Measurements from ENCODE around the gene GPR78. TPM values are rescaled to one million over a fixed set of nuclear protein-coding genes. Genes with fewer than 3 reads are reported as not detected.

The GPR78 gene
- total RNA-seq, 1 donor = 2.2 TPM

DNA sequence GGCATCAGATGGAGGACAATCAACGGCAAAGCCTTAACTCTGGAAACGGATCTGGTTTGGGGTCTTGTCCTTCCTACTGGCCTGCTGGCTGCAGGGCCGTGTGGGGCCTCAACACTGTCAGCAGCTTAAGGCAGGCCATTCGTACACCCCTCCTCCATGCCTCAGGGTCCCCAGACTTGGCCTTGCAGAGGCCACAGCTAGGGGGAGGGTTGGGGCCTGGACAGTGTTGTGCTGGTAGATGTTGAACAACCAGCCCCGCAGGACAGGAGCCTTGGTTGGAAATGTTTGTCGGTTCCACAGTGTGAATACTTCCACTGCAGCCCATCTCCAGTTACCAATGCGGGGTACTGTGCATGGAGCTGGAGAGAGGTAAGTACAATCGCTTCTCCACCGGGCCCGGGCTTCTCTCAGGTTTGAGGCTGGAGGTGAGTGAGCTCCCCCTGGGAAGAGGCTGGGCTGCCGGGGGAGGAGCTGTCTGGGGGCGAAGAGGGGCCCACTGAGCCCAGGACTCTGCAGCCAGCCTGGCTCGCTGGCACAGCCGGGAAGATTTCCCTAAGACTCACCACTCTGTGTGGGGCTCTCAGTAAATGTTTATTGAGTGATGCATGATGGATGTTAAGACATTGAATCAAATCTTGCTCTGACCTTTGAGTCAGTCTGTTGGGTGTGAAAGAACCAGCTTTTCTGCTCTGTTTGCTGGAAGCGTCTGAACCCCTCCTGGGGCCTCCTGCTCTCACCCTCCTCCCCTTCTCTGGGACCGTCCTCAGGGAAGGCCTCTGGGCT is 19.7 kb upstream of the GPR78 start:
- DNase-seq (ENCODE audit: low read depth) = no peak
- TF ChIP-seq, protein P1, sequence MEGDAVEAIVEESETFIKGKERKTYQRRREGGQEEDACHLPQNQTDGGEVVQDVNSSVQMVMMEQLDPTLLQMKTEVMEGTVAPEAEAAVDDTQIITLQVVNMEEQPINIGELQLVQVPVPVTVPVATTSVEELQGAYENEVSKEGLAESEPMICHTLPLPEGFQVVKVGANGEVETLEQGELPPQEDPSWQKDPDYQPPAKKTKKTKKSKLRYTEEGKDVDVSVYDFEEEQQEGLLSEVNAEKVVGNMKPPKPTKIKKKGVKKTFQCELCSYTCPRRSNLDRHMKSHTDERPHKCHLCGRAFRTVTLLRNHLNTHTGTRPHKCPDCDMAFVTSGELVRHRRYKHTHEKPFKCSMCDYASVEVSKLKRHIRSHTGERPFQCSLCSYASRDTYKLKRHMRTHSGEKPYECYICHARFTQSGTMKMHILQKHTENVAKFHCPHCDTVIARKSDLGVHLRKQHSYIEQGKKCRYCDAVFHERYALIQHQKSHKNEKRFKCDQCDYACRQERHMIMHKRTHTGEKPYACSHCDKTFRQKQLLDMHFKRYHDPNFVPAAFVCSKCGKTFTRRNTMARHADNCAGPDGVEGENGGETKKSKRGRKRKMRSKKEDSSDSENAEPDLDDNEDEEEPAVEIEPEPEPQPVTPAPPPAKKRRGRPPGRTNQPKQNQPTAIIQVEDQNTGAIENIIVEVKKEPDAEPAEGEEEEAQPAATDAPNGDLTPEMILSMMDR (IDR thresholded peaks at IDR 0.05; ENCODE audit: insufficient read depth, low read depth, low read length) = no peak
- H3K4me3 ChIP-seq (ENCODE audit: low read depth, low read length) = no peak overlapping the region

DNA sequence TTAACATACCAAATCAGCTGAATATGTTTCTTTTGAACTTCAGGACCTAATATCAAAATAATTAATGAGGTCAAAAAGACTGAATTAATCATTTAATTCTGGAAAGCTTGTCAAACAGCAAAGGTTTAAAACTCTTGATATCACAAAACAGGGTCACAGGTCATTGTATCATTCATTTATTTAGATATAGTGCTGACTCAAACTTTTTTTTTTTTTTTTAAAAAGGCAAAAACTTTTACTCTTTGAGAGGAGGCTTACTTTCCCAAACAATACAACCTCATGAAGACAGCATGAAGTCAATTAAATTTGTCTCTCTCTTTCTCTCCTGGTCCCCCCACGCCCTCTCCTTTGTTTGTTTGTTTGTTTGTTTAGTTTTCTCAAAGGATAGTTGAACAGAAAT is 15.6 kb upstream of the GPR78 start:
- TF ChIP-seq, protein P1 (IDR thresholded peaks at IDR 0.05; ENCODE audit: insufficient read depth, low read depth, low read length) = no peak

DNA sequence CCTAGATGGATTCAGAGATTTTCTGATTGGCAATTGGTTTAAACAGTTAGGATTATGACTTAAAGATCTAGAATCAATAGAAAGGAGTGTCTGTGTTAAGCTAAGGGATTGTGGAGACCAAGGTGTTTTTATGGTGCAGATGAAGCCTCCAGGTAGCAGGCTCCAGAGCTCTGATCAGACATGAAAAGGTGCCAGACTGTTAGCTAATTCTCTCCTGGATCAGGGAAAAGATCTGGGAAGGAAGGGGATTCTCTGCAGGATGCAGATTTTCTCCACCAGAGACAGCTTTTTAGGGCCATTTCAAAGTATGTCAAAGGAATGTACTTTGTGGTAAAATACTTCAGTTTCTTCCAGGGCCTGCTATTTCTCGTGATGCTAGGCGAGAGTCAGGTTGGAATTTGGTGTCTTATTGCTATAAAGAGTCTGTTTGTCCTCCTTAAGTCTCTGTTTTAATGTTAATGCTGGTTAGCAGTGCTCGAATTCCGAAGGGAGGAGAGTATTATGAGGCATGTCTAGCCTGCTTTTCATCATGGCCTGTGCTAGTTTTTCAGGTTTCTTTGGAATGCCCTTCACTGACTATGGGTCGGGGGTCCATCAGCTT is 12.0 kb upstream of the GPR78 start:
- TF ChIP-seq, protein P1 (IDR thresholded peaks at IDR 0.05; ENCODE audit: insufficient read depth, low read depth, low read length) = no peak
- no peak overlapping the region for H3K4me3 ChIP-seq (ENCODE audit: low read depth, low read length)
- DNase-seq (ENCODE audit: low read depth) = peak; percentile 64

More for the DNA sequence above, 15.6 kb upstream of the GPR78 start:
- H3K4me3 ChIP-seq (ENCODE audit: low read depth, low read length) = no peak overlapping the region
- DNase-seq (ENCODE audit: low read depth) = no peak

DNA sequence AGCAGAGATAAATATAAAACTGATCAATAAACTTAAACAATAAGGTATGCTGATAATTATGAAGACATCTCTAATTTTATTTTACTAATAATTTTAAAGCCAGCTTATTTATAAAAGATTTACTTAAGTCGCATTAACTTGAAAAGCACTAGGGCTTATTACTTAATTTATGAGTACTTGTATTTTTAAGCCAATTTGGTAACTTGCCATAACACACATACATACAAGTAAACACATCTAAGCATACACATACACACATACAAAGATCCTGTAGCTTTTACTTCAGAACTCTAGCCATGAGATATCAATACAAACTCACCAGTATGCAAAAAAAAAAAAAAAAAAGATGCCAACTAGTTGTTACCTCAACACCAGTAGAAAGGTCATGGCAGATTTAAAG is 10.0 kb upstream of the GPR78 start:
- H3K4me3 ChIP-seq (ENCODE audit: low read depth, low read length) = no peak overlapping the region
- no peak for DNase-seq (ENCODE audit: low read depth)
- TF ChIP-seq, protein P1 (IDR thresholded peaks at IDR 0.05; ENCODE audit: insufficient read depth, low read depth, low read length) = no peak

DNA sequence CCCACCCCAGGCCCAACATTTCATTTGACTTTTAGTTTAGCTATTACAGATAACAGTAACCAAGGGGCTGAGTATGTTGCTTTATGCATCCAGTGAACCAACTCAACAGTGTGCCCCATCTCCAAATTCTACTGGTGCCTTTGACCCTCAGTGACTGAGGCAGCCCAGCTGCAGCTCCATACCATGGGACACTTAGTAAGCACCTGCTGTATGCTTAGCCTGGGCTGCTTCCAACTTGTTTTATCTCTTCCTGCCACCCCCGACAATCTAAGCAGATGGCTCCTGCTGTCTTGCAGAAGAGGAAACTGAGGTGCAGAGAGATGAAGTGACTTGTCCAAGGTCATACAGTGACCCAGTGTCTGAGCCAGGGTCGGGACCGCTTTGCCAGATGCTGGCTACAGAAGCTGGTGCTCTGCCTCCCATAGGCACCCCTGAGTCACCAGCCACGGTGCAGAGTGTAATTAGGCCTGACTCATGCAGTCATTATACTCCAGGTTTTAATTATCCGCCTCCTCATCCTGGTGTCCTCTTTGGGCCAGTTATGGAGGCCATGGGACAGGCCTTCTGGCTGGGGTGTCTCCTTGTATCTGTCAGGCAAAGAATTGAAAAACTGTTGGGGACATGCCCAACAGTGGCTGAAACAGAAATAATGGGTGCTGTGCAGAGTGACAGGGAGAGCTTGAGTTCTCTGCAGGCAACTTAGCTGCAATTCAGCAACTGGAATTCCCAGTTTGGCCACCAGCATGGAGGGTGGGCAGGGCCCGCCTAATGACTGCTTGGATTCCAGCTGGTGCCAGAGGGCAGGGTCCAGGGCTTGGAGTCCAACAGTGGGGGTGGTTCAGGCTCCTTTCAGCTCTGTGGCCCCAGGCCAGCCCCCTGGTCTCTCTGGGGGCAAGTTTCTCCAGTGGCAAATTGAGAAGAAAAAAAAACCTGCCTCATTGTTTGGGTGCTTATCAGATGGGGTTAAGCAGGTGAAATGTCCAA is 8.2 kb upstream of the GPR78 start:
- TF ChIP-seq, protein P1 (IDR thresholded peaks at IDR 0.05; ENCODE audit: insufficient read depth, low read depth, low read length) = no peak
- H3K4me3 ChIP-seq (ENCODE audit: low read depth, low read length) = no peak overlapping the region
- DNase-seq (ENCODE audit: low read depth) = no peak

DNA sequence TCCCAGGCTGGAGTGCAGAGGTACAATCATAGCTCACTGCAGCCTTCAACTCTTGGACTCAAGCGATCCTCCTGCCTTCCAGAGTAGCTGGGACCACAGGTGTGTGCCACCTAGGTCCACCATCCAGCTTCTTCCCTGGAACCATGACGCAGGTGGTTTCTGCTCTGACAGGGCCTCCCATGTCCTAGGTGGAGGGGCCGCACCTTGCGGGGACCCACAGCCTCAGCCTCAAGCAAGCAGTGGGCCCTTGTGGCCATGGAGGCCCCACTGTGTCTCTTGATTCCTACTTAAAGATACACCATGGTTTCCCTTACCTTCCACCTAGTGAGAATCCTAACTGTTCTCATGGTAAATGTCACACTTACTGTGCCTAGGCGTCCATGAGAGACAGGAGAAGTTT is 6.9 kb upstream of the GPR78 start:
- TF ChIP-seq, protein P1 (IDR thresholded peaks at IDR 0.05; ENCODE audit: insufficient read depth, low read depth, low read length) = no peak
- DNase-seq (ENCODE audit: low read depth) = no peak
- H3K4me3 ChIP-seq (ENCODE audit: low read depth, low read length) = no peak overlapping the region

Measured in fibroblast of villous mesenchyme (primary cell).